GM18505 (cell line): Measurements from ENCODE around the gene LPP.
"Not testable (repeated sequence)": the region's sequence is repeated elsewhere in the genome, so short reads cannot be mapped to it uniquely, and the experiment has no call there.

ENCODE experiments used
- ATAC-seq: cut with Tn5 transposase; IDR thresholded peaks from one replicate; pipeline ENCODE4 v1.9.1; 2021; ENCODE audit not compliant: unreplicated experiment
- POLR2A ChIP-seq: IDR thresholded peaks from 4 replicates; pipeline ENCODE4 v1.6.1; 2011; ENCODE audit warnings: borderline replicate concordance; ENCODE audit not compliant: insufficient read depth, insufficient read length; ENCODE audit errors: extremely low read depth

LPP gene

GRCh38 chr3:188431040-188431439, 277.1 kb downstream of the LPP start:
- no peak for TF ChIP-seq POLR2A
- ATAC-seq: no peak

GRCh38 chr3:188431553-188431952, 277.6 kb downstream of the LPP start:
- no peak for TF ChIP-seq POLR2A
- no peak for ATAC-seq

GRCh38 chr3:188432802-188433520, 279.0 kb downstream of the LPP start:
- no peak for TF ChIP-seq POLR2A
- ATAC-seq: no peak

GRCh38 chr3:188433521-188434150, 279.7 kb downstream of the LPP start:
- no peak for ATAC-seq
- TF ChIP-seq POLR2A: no peak

GRCh38 chr3:188434594-188434993, 280.6 kb downstream of the LPP start:
- no peak for TF ChIP-seq POLR2A
- no peak for ATAC-seq

- no peak for ATAC-seq
- TF ChIP-seq POLR2A: no peak
Observed at GRCh38 chr3:188435266-188435665, 281.3 kb downstream of the LPP start.

GRCh38 chr3:188437926-188438325, 284.0 kb downstream of the LPP start:
- TF ChIP-seq POLR2A: no peak
- no peak for ATAC-seq

GRCh38 chr3:188439080-188439479, 285.1 kb downstream of the LPP start:
- ATAC-seq: peak; percentile 86
- no peak for TF ChIP-seq POLR2A

- no peak for TF ChIP-seq POLR2A
- no peak for ATAC-seq
Observed at GRCh38 chr3:188440340-188440972, 286.5 kb downstream of the LPP start.

GRCh38 chr3:188442430-188442829, 288.5 kb downstream of the LPP start:
- TF ChIP-seq POLR2A: no peak
- ATAC-seq: no peak

- not testable (repeated sequence) for ATAC-seq
Observed at GRCh38 chr3:188445175-188445574, 291.2 kb downstream of the LPP start.

- peak; percentile 73 for ATAC-seq
- TF ChIP-seq POLR2A: no peak
Observed at GRCh38 chr3:188446014-188446413, 292.1 kb downstream of the LPP start.

- peak; percentile 51 for ATAC-seq
- TF ChIP-seq POLR2A: no peak
Observed at GRCh38 chr3:188446766-188447165, 292.8 kb downstream of the LPP start.

- ATAC-seq: no peak
- TF ChIP-seq POLR2A: no peak
Observed at GRCh38 chr3:188448813-188449212, 294.9 kb downstream of the LPP start.

GRCh38 chr3:188449421-188449820, 295.5 kb downstream of the LPP start:
- TF ChIP-seq POLR2A: no peak
- no peak for ATAC-seq

- no peak for TF ChIP-seq POLR2A
Observed at GRCh38 chr3:188452158-188452772, 298.3 kb downstream of the LPP start.

More at GRCh38 chr3:188452158-188452772, 298.3 kb downstream of the LPP start:
- no peak for ATAC-seq
